ENCODE measurements around the gene SMAP2.

Gene SMAP2

DNA sequence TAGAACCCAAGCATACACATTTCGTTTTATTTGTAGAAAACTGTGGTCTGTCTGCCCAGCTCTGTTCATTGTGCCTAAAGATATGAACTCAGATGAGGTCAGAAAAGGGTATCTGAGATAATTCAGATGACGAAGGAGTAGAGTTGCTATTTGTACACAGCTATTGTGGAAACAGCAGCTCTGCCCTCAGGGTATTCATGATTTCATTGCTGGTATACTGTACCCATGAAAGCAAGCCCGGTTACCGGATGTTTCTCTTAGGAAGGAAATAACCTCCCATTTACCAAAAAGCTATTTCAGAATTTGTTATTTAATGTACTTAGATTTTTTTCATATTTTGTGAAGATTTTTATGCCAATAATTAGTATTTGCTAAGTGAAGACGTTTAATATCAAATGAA lies 37.8 kb downstream of the SMAP2 start:
- TF ChIP-seq, protein P1, sequence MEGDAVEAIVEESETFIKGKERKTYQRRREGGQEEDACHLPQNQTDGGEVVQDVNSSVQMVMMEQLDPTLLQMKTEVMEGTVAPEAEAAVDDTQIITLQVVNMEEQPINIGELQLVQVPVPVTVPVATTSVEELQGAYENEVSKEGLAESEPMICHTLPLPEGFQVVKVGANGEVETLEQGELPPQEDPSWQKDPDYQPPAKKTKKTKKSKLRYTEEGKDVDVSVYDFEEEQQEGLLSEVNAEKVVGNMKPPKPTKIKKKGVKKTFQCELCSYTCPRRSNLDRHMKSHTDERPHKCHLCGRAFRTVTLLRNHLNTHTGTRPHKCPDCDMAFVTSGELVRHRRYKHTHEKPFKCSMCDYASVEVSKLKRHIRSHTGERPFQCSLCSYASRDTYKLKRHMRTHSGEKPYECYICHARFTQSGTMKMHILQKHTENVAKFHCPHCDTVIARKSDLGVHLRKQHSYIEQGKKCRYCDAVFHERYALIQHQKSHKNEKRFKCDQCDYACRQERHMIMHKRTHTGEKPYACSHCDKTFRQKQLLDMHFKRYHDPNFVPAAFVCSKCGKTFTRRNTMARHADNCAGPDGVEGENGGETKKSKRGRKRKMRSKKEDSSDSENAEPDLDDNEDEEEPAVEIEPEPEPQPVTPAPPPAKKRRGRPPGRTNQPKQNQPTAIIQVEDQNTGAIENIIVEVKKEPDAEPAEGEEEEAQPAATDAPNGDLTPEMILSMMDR (IDR thresholded peaks at IDR 0.05), result no peak

DNA sequence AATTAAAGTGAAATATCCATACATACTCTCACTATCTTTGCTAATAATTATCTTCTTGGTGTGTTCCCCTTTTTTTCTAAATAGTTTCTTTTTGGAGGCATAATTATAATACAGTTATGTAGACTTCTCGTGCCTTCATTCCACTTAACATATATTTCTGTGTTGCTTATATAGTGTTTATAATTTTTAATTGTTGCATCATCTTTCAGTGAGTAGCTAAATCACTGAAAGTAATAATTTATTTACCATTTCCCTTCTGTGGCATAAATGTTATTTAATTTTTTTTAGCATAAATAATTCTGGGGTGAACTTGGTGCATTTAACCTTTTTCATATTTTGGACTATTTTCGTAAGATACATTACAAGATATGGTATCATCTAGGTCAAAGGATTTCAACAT lies 38.3 kb downstream of the SMAP2 start:
- TF ChIP-seq, protein P1 (IDR thresholded peaks at IDR 0.05), result no peak

DNA sequence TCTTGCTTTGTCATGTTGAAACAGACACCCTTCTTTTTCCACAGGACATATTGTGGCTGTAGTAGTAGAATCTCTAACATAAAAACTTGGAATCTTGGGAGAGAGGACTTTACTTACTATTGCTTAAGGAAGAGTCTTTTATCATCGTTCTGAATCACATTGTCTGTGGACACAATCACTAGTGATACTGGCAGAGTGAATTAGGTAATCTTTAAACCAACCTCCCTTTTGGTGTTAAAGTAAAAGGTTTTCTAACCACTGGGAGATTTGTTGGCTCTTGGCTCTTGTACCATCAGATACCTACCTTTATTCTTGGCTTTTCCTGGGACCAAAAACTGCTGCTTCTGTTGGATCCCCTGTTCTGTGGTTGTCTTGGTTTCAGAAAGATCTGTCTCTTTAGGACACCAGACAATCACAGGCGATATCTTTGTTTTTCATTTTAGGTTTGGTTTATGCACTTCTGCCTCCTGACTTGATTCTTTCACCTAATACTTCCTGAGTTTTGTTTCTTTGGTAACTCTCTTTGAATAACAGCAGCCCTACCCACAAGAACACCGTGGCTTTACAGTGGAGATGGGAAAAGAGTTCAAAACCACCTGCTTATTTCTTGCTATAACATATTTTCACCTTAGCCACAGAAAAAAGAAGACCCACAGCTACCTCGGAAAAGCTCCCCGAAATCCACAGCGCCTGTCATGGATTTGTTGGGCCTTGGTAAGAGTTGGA lies 40.2 kb downstream of the SMAP2 start:
- TF ChIP-seq, protein P1 (IDR thresholded peaks at IDR 0.05), result no peak

DNA sequence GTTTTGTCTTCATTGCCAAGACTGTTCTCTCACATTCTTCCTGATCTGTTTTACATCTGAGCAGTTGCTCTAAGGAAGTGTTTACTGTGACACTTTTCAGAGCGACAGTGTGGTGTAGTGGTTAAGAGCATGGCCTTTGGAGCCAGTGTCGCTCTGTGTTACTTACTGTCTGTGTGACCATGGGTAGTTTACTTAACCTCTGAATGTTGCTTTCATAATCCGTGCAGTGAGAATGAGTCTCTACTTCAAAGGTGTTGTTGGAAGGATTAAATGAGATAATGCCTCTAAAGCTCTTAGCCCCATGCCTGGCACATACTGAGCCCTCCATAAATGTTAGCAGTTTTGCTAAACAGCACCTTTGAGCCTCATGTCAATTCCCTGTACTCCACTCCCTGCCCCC lies 40.8 kb downstream of the SMAP2 start:
- TF ChIP-seq, protein P1 (IDR thresholded peaks at IDR 0.05), result no peak

DNA sequence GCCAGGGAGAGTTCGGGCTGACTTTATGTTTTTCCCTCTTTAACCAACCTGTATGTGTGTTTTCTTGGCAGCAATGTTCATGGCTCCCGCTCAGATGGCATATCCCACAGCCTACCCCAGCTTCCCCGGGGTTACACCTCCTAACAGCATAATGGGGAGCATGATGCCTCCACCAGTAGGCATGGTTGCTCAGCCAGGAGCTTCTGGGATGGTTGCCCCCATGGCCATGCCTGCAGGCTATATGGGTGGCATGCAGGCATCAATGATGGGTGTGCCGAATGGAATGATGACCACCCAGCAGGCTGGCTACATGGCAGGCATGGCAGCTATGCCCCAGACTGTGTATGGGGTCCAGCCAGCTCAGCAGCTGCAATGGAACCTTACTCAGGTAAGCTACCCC lies 43.2 kb downstream of the SMAP2 start:
- TF ChIP-seq, protein P1 (IDR thresholded peaks at IDR 0.05), result no peak

DNA sequence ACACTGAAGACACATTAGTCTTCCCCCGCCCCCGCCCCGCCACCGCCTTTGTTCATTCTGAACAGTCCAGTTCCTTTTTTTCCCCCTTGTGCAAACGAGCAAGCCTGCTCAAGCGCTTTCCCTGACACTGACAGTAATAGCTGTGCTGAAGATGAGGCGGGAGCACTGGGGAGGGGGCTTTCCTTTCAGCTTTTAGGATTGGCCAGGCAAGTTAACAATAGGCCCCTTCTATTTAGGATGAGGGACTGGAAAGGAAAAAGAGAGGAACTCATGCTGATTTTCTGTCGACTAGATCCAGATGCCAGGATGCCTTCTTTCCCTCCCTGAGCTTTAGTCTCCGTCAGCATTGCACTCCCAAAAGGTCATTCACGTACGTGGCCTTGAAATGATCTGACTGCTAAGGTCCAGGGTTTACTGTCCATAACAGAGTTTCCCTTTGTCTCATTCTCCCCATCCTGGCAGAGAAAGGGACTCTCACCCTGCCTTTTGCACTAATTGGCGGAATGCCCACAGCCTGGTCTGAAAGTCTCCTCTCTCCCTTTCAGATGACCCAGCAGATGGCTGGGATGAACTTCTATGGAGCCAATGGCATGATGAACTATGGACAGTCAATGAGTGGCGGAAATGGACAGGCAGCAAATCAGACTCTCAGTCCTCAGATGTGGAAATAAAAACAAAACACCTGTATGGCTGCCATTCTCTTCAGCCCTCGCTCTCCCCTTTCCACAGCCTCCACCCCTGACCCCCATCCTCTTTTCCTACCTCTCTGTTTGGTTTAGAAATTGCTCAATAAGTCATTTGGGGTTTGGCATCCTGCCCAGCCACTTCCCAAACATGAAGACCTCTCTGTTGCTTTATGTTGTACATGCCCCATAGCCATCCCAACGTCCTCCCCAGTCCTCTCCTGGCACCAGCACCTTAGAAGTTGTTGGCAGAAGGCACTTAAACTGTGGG lies 48.2 kb downstream of the SMAP2 start:
- TF ChIP-seq, protein P1 (IDR thresholded peaks at IDR 0.05), result no peak

DNA sequence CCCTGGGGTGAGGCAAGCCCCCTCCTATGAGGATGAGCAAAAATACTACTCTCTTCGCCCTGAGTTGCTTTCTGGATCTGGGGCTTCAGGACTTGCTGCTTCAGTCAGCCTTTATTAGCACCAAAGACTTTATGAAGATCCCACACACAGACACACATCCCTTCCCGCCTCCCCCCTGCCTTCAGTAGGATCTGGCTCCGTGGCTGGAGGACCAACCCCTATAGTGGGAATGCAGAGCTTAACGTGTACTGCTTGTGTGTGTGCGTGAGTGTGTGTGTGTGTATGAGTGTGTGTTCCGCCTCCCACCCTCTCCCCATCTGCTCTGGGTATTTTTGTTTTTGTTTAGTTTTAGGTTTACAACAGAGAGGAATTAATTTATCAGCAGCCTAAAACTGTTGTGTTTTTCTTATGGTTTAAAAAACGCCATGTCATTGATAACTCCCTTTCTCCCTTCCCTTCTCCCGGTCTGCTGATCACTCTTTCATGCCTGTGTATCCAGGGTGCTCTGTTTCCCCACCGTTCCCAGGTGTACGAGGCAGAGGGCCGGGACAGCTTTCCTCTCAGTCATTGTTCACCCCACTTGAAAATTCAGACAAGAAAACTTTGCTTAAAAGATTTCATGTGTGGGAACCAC lies 49.2 kb downstream of the SMAP2 start:
- TF ChIP-seq, protein P1 (IDR thresholded peaks at IDR 0.05), result no peak
